SK-N-SH (cell line): ENCODE data around the gene TSSK6. TPM values are rescaled to one million over a fixed set of nuclear protein-coding genes. Genes with fewer than 3 reads are reported as not detected.

Experiments used
- CTCF ChIA-PET: fragments of 300-600, 350-600 bp; formaldehyde crosslinking; extraction: SDS; loops from one replicate; lab custom pipeline; 2021; lab: Yijun Ruan, JAX
- POLR2A ChIA-PET: fragments of 350-600 bp; sonication (Branson Sonifier 250); formaldehyde crosslinking; extraction: SDS; loops from one replicate; lab custom pipeline; 2020; ENCODE audit warnings: antibody characterized with exemption, inconsistent platforms; lab: Yijun Ruan, JAX
- DNase-seq: peaks from one replicate; pipeline ENCODE4 v3.0.0; 2012
- H2AFZ ChIP-seq: fragments of 200-600 bp; sonication (generic); 2 replicates; pipeline ENCODE4 v1.8.1; 2016; ENCODE audit warnings: antibody characterized with exemption, mild to moderate bottlenecking, low read depth
- H3F3A ChIP-seq: fragments of 200-600 bp; sonication (generic); replicated peaks from 2 replicates; pipeline ENCODE3; 2016; ENCODE audit warnings: antibody characterized with exemption, mild to moderate bottlenecking; ENCODE audit not compliant: insufficient read depth
- H3K27ac ChIP-seq, 2 experiments: fragments of 200-500 bp in 1 of 2; fragments of 200-600 bp in 1 of 2; sonication (Bioruptor generic) in 1 of 2; sonication (generic), shearing (Covaris generic) in 1 of 2; 2 replicates each; pipeline versions ENCODE4 v1.5.1 to v1.6.1; 2014 to 2016; ENCODE audit warnings: low read depth in 2 of 2, inconsistent platforms in 1 of 2, low read length in 1 of 2, mild to moderate bottlenecking in 1 of 2, mixed read lengths in 1 of 2
- H3K27me3 ChIP-seq: fragments of 200-600 bp; sonication (generic), shearing (Covaris generic); 2 replicates; pipeline ENCODE4 v1.6.1; 2016; ENCODE audit warnings: mixed run types; ENCODE audit not compliant: insufficient read depth
- H3K36me3 ChIP-seq, 2 experiments: fragments of 200-500 bp in 1 of 2; fragments of 200-600 bp in 1 of 2; sonication (Bioruptor generic) in 1 of 2; sonication (generic) in 1 of 2; replicated peaks in 1 of 2; 2 replicates each; pipeline versions ENCODE3 to v1.5.1; 2014 to 2016; ENCODE audit warnings: low read length in 1 of 2, mild to moderate bottlenecking in 1 of 2; ENCODE audit not compliant: insufficient read depth in 2 of 2, control insufficient read depth in 1 of 2
- H3K4me1 ChIP-seq, 2 experiments: fragments of 200-500 bp in 1 of 2; fragments of 200-600 bp in 1 of 2; sonication (Bioruptor generic) in 1 of 2; sonication (generic), shearing (Covaris generic) in 1 of 2; 2 replicates each; pipeline versions ENCODE4 v1.5.1 to v1.6.1; 2014 to 2016; ENCODE audit warnings: low read depth in 1 of 2, low read length in 1 of 2, mixed run types in 1 of 2; ENCODE audit not compliant: insufficient read depth in 2 of 2, control insufficient read depth in 1 of 2
- H3K4me2 ChIP-seq: fragments of 200-600 bp; sonication (generic), shearing (Covaris generic); 2 replicates; pipeline ENCODE4 v1.6.1; 2017; ENCODE audit warnings: mixed run types
- H3K4me3 ChIP-seq, 2 experiments: fragments of 200-500 bp in 1 of 2; fragments of 200-600 bp in 1 of 2; sonication (Bioruptor generic) in 1 of 2; sonication (generic), shearing (Covaris generic) in 1 of 2; 2 replicates each; pipeline versions ENCODE4 v1.5.1 to v1.8.1; 2014 to 2016; ENCODE audit warnings: low read depth in 2 of 2, inconsistent platforms in 1 of 2, low read length in 1 of 2, mild to moderate bottlenecking in 1 of 2, mixed read lengths in 1 of 2, moderate library complexity in 1 of 2
- H3K79me2 ChIP-seq: fragments of 200-600 bp; sonication (generic); 2 replicates; pipeline ENCODE4 v1.8.1; 2017; ENCODE audit warnings: mild to moderate bottlenecking; ENCODE audit not compliant: insufficient read depth
- H3K9ac ChIP-seq: fragments of 200-600 bp; sonication (generic); 2 replicates; pipeline ENCODE4 v1.6.1; 2017; ENCODE audit warnings: mixed run types
- H3K9me2 ChIP-seq: fragments of 200-600 bp; sonication (generic); 2 replicates; pipeline ENCODE4 v1.6.1; 2017; ENCODE audit warnings: mixed run types
- H3K9me3 ChIP-seq: fragments of 200-600 bp; sonication (generic); 2 replicates; pipeline ENCODE4 v1.6.1; 2017; ENCODE audit warnings: mixed run types, mild to moderate bottlenecking, moderate library complexity
- H4K20me1 ChIP-seq: fragments of 200-600 bp; sonication (generic); 2 replicates; pipeline ENCODE4 v1.6.1; 2017; ENCODE audit warnings: mild to moderate bottlenecking, mixed run types; ENCODE audit not compliant: insufficient read depth
- ELF1 ChIP-seq: IDR thresholded peaks from 2 replicates; pipeline ENCODE4 v1.4.0; 2012
- FOXJ3 ChIP-seq: sonication (generic); formaldehyde crosslinking; IDR thresholded peaks from 2 replicates; pipeline ENCODE4 v1.5.1; 2020; ENCODE audit warnings: mild to moderate bottlenecking, missing genetic modification reagents
- MAX ChIP-seq: IDR thresholded peaks from 2 replicates; pipeline ENCODE4 v1.4.0; 2012; ENCODE audit warnings: low read depth
- NRF1 ChIP-seq: IDR thresholded peaks from 2 replicates; pipeline ENCODE4 v1.6.1; 2012; ENCODE audit warnings: low read depth, mild to moderate bottlenecking, low read length
- REST ChIP-seq: IDR thresholded peaks from 2 replicates; pipeline ENCODE4 v1.6.1; 2012; ENCODE audit warnings: mild to moderate bottlenecking, low read depth, low read length, moderate library complexity
- SIN3A ChIP-seq: IDR thresholded peaks from 2 replicates; pipeline ENCODE4 v1.6.1; 2012; ENCODE audit warnings: low read depth, mild to moderate bottlenecking, low read length, moderate library complexity, borderline replicate concordance
- SMC3 ChIP-seq: IDR thresholded peaks from 2 replicates; pipeline ENCODE4 v1.6.1; 2012; ENCODE audit warnings: low read depth, low read length, improper control_type of control experiment
- TCF12 ChIP-seq: IDR thresholded peaks from 2 replicates; pipeline ENCODE4 v1.4.0; 2012
- USF1 ChIP-seq: IDR thresholded peaks from 2 replicates; pipeline ENCODE4 v1.4.0; 2012; ENCODE audit warnings: low read depth, borderline replicate concordance
- WGBS: methylation state at CpG from one replicate; pipeline ENCODE4 v1.1.6; 2017; ENCODE audit warnings: low lambda C conversion rate; 5-methylcytosine and 5-hydroxymethylcytosine counted together
- polyA plus RNA-seq, 3 experiments: library from polyadenylated mRNA; depleted of rRNA; stranded (reverse); fragments of >200 nt; gene quantifications; 2 replicates each; pipeline ENCODE4 v1.2.3, GENCODE V29; 2012
- TF ChIP-seq, protein P1 (sequence below): IDR thresholded peaks from 2 replicates; pipeline ENCODE4; 2012
- TF ChIP-seq, protein P2 (sequence below): fragments of 200-600 bp; sonication (generic); IDR thresholded peaks from 2 replicates; pipeline ENCODE4 v1.6.1; 2017; ENCODE audit warnings: antibody characterized with exemption, mild to moderate bottlenecking, moderate library complexity
- TF ChIP-seq, protein P3 (sequence below): IDR thresholded peaks from 2 replicates; pipeline ENCODE4 v1.4.0; 2012; ENCODE audit warnings: low read depth, borderline replicate concordance

TSSK6 gene
- polyA plus RNA-seq, 1 of the 3 experiments (the other 2 are of a cell fraction): 3.1 TPM

GRCh38 chr19:19470579-19470978 is 44.8 kb downstream of the TSSK6 start:
- H3K4me3 ChIP-seq: no peak overlapping the region
- H3K4me1 ChIP-seq: no peaks in the 10 kb centered on the region; a peak in 1 of 4 replicates
- peaks cover 17 to 51% of the 10 kb centered on the region in 2 experiments for H3K36me3 ChIP-seq
- peaks cover 17% of the 10 kb centered on the region; the same call in 1 of the 2 replicates for H3K9me3 ChIP-seq
- H3K27me3 ChIP-seq: no peaks in the 10 kb centered on the region
- DNase-seq: no peak
- H3K27ac ChIP-seq: no peak overlapping the region
- no peak for TF ChIP-seq SMC3
- TF ChIP-seq, protein P1, sequence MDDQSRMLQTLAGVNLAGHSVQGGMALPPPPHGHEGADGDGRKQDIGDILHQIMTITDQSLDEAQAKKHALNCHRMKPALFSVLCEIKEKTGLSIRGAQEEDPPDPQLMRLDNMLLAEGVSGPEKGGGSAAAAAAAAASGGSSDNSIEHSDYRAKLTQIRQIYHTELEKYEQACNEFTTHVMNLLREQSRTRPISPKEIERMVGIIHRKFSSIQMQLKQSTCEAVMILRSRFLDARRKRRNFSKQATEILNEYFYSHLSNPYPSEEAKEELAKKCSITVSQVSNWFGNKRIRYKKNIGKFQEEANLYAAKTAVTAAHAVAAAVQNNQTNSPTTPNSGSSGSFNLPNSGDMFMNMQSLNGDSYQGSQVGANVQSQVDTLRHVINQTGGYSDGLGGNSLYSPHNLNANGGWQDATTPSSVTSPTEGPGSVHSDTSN: no peak
- TF ChIP-seq ELF1: no peak
- TF ChIP-seq SIN3A: no peak
- no peak for TF ChIP-seq REST
- no peak for TF ChIP-seq MAX
- no peaks in the 10 kb centered on the region for H3K9me2 ChIP-seq
- no peak overlapping the region for H3K9ac ChIP-seq
- ChIA-PET CTCF (interaction anchor here (0.7 kb wide), 1 partner anchor 26 kb away, joined by 3 read pairs; no protein-coding TSS in a partner anchor), POLR2A (no interaction called here)
- H3K4me2 ChIP-seq: no peak overlapping the region
- H4K20me1 ChIP-seq: peaks cover 6% of the 10 kb centered on the region; the same call in 1 of the 2 replicates
- WGBS: 93% methylated on average over 3 of the region's 3 CpGs
- peaks cover 87% of the 10 kb centered on the region for H3K79me2 ChIP-seq
- H3F3A ChIP-seq: peaks cover 13% of the 10 kb centered on the region
- no peak overlapping the region for H2AFZ ChIP-seq

DNA sequence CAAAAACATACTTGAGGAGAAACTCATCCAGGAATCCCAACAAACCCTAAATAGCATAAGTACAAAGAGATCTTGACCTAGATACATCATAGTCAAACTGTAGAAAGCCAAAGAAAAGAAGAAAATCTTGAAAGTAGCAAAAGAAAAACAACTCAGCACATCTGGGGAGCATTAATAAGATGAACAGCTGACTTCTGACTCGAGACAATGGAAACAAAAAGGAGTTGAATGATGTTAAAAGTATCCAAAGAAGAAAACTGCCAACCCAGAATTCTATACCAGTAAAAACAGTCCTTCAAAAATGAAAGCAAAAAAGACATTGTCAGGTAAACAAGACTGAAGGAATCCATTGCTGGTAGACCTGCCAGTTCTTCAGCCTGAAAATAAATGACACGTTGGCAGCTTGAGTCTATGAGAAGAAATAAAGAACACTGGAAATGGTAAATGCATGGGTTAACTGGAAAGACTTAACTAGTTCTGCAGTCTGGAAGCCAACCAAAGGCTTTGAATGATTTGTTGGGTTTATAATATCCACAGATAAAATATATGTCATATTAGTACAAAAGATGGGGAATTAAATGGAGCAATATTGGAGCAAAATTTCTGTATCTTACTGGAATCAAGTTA is 46.8 kb downstream of the TSSK6 start:
- Histone ChIP-seq H3K27ac (no peak overlapping the region), H3K4me2 (no peak overlapping the region), H3K36me3 (peaks cover 19 to 59% of the 10 kb centered on the region in 2 experiments), H3K9me3 (peaks cover 17% of the 10 kb centered on the region; the same call in 1 of the 2 replicates), H3F3A (peaks cover 13% of the 10 kb centered on the region), H3K79me2 (peaks cover 86% of the 10 kb centered on the region), H3K9me2 (no peaks in the 10 kb centered on the region), H2AFZ (no peak overlapping the region), H3K4me3 (no peak overlapping the region), H3K27me3 (no peaks in the 10 kb centered on the region), H3K9ac (no peak overlapping the region), H4K20me1 (peaks cover 3% of the 10 kb centered on the region; the same call in 1 of the 2 replicates), H3K4me1 (peaks cover 4 to 13% of the 10 kb centered on the region in 2 experiments; a peak in 2 of 4 replicates)
- no peak for TF ChIP-seq FOXJ3 (CRISPR knock-in tag)
- TF ChIP-seq, protein P2, sequence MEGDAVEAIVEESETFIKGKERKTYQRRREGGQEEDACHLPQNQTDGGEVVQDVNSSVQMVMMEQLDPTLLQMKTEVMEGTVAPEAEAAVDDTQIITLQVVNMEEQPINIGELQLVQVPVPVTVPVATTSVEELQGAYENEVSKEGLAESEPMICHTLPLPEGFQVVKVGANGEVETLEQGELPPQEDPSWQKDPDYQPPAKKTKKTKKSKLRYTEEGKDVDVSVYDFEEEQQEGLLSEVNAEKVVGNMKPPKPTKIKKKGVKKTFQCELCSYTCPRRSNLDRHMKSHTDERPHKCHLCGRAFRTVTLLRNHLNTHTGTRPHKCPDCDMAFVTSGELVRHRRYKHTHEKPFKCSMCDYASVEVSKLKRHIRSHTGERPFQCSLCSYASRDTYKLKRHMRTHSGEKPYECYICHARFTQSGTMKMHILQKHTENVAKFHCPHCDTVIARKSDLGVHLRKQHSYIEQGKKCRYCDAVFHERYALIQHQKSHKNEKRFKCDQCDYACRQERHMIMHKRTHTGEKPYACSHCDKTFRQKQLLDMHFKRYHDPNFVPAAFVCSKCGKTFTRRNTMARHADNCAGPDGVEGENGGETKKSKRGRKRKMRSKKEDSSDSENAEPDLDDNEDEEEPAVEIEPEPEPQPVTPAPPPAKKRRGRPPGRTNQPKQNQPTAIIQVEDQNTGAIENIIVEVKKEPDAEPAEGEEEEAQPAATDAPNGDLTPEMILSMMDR: no peak
- peak; percentile 8; the same call in 1 of the 2 replicates for TF ChIP-seq USF1
- no peak for TF ChIP-seq NRF1
- TF ChIP-seq, protein P3, sequence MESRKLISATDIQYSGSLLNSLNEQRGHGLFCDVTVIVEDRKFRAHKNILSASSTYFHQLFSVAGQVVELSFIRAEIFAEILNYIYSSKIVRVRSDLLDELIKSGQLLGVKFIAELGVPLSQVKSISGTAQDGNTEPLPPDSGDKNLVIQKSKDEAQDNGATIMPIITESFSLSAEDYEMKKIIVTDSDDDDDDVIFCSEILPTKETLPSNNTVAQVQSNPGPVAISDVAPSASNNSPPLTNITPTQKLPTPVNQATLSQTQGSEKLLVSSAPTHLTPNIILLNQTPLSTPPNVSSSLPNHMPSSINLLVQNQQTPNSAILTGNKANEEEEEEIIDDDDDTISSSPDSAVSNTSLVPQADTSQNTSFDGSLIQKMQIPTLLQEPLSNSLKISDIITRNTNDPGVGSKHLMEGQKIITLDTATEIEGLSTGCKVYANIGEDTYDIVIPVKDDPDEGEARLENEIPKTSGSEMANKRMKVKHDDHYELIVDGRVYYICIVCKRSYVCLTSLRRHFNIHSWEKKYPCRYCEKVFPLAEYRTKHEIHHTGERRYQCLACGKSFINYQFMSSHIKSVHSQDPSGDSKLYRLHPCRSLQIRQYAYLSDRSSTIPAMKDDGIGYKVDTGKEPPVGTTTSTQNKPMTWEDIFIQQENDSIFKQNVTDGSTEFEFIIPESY: no peak
- TF ChIP-seq TCF12: peak; percentile 63
- 78% methylated on average over 2 of the region's 2 CpGs for WGBS
- peak; percentile 46 for DNase-seq
- CTCF ChIA-PET: interaction anchor here (0.6 to 1.0 kb wide), 3 partner anchors 22 to 71 kb away, joined by 3 to 4 read pairs (median 4); no protein-coding TSS in a partner anchor
- POLR2A ChIA-PET: no interaction called here
